HEK293 (cell line): ENCODE measurements around the gene ARSB.

Experiments used
- BCL11A ChIP-seq: fragments of 450-650 bp; formaldehyde crosslinking; IDR thresholded peaks from 2 replicates; pipeline ENCODE4 v1.5.1; 2016; ENCODE audit warnings: low read depth, missing biosample characterization, missing genetic modification characterization
- CTCF ChIP-seq: fragments of 450-650 bp; formaldehyde crosslinking; IDR thresholded peaks from 2 replicates; pipeline ENCODE4 v1.5.1; 2016; ENCODE audit warnings: missing biosample characterization, missing genetic modification characterization
- REST ChIP-seq: fragments of 450-650 bp; formaldehyde crosslinking; IDR thresholded peaks from 2 replicates; pipeline ENCODE4 v1.5.1; 2016; ENCODE audit warnings: missing biosample characterization, missing genetic modification characterization
- ZNF274 ChIP-seq, 2 experiments: fragments of 200-500 bp in 1 of 2; fragments of 450-650 bp in 1 of 2; sonication (Bioruptor generic) in 1 of 2; formaldehyde crosslinking in 1 of 2; IDR thresholded peaks; 2 replicates each; pipeline versions ENCODE4 v1.5.1 to v1.6.1; 2014 to 2016; ENCODE audit warnings: borderline replicate concordance in 1 of 2, inconsistent platforms in 1 of 2, low read length in 1 of 2, missing biosample characterization in 1 of 2, missing genetic modification characterization in 1 of 2
- ZNF549 ChIP-seq: fragments of 450-650 bp; IDR thresholded peaks from 2 replicates; pipeline ENCODE4 v1.5.1; 2018; ENCODE audit warnings: missing biosample characterization, missing genetic modification characterization, mild to moderate bottlenecking, inconsistent platforms, moderate library complexity
- ZNF692 ChIP-seq: fragments of 450-650 bp; formaldehyde crosslinking; IDR thresholded peaks from 2 replicates; pipeline ENCODE4 v1.5.1; 2016; ENCODE audit warnings: missing biosample characterization, missing genetic modification characterization

- TF ChIP-seq CTCF (tag by site-specific recombination) (no peak), ZNF692 (tag by site-specific recombination) (no peak), ZNF549 (tag by site-specific recombination) (no peak), BCL11A (no peak), ZNF274 (IDR thresholded peaks at IDR 0.05; ENCODE audit: low read length) (no peak), ZNF274 (tag by site-specific recombination; IDR thresholded peaks at IDR 0.05; ENCODE audit: borderline replicate concordance) (no peak), REST (no peak)
Observed at GRCh38 chr5:78922879-78923621, 62.1 kb downstream of the ARSB start.
